SK-N-SH (cell line): Measurements from ENCODE around the gene KRTAP10-10. TPM values are rescaled to one million over a fixed set of nuclear protein-coding genes. Genes with fewer than 3 reads are reported as not detected.
"Not testable (repeated sequence)": the region's sequence is repeated elsewhere in the genome, so short reads cannot be mapped to it uniquely, and the experiment has no call there.

ENCODE experiments used
- CTCF ChIA-PET: fragments of 300-600, 350-600 bp; formaldehyde crosslinking; extraction: SDS; loops from one replicate; lab custom pipeline; 2021; lab: Yijun Ruan, JAX
- POLR2A ChIA-PET: fragments of 350-600 bp; sonication (Branson Sonifier 250); formaldehyde crosslinking; extraction: SDS; loops from one replicate; lab custom pipeline; 2020; ENCODE audit warnings: antibody characterized with exemption, inconsistent platforms; lab: Yijun Ruan, JAX
- DNase-seq: peaks from one replicate; pipeline ENCODE4 v3.0.0; 2012
- H2AFZ ChIP-seq: fragments of 200-600 bp; sonication (generic); 2 replicates; pipeline ENCODE4 v1.8.1; 2016; ENCODE audit warnings: antibody characterized with exemption, mild to moderate bottlenecking, low read depth
- H3F3A ChIP-seq: fragments of 200-600 bp; sonication (generic); replicated peaks from 2 replicates; pipeline ENCODE3; 2016; ENCODE audit warnings: antibody characterized with exemption, mild to moderate bottlenecking; ENCODE audit not compliant: insufficient read depth
- H3K27ac ChIP-seq, 2 experiments: fragments of 200-500 bp in 1 of 2; fragments of 200-600 bp in 1 of 2; sonication (Bioruptor generic) in 1 of 2; sonication (generic), shearing (Covaris generic) in 1 of 2; 2 replicates each; pipeline versions ENCODE4 v1.5.1 to v1.6.1; 2014 to 2016; ENCODE audit warnings: low read depth in 2 of 2, inconsistent platforms in 1 of 2, low read length in 1 of 2, mild to moderate bottlenecking in 1 of 2, mixed read lengths in 1 of 2
- H3K27me3 ChIP-seq: fragments of 200-600 bp; sonication (generic), shearing (Covaris generic); 2 replicates; pipeline ENCODE4 v1.6.1; 2016; ENCODE audit warnings: mixed run types; ENCODE audit not compliant: insufficient read depth
- H3K36me3 ChIP-seq, 2 experiments: fragments of 200-500 bp in 1 of 2; fragments of 200-600 bp in 1 of 2; sonication (Bioruptor generic) in 1 of 2; sonication (generic) in 1 of 2; replicated peaks in 1 of 2; 2 replicates each; pipeline versions ENCODE3 to v1.5.1; 2014 to 2016; ENCODE audit warnings: low read length in 1 of 2, mild to moderate bottlenecking in 1 of 2; ENCODE audit not compliant: insufficient read depth in 2 of 2, control insufficient read depth in 1 of 2
- H3K4me1 ChIP-seq, 2 experiments: fragments of 200-500 bp in 1 of 2; fragments of 200-600 bp in 1 of 2; sonication (Bioruptor generic) in 1 of 2; sonication (generic), shearing (Covaris generic) in 1 of 2; 2 replicates each; pipeline versions ENCODE4 v1.5.1 to v1.6.1; 2014 to 2016; ENCODE audit warnings: low read depth in 1 of 2, low read length in 1 of 2, mixed run types in 1 of 2; ENCODE audit not compliant: insufficient read depth in 2 of 2, control insufficient read depth in 1 of 2
- H3K4me2 ChIP-seq: fragments of 200-600 bp; sonication (generic), shearing (Covaris generic); 2 replicates; pipeline ENCODE4 v1.6.1; 2017; ENCODE audit warnings: mixed run types
- H3K4me3 ChIP-seq, 2 experiments: fragments of 200-500 bp in 1 of 2; fragments of 200-600 bp in 1 of 2; sonication (Bioruptor generic) in 1 of 2; sonication (generic), shearing (Covaris generic) in 1 of 2; 2 replicates each; pipeline versions ENCODE4 v1.5.1 to v1.8.1; 2014 to 2016; ENCODE audit warnings: low read depth in 2 of 2, inconsistent platforms in 1 of 2, low read length in 1 of 2, mild to moderate bottlenecking in 1 of 2, mixed read lengths in 1 of 2, moderate library complexity in 1 of 2
- H3K79me2 ChIP-seq: fragments of 200-600 bp; sonication (generic); 2 replicates; pipeline ENCODE4 v1.8.1; 2017; ENCODE audit warnings: mild to moderate bottlenecking; ENCODE audit not compliant: insufficient read depth
- H3K9ac ChIP-seq: fragments of 200-600 bp; sonication (generic); 2 replicates; pipeline ENCODE4 v1.6.1; 2017; ENCODE audit warnings: mixed run types
- H3K9me2 ChIP-seq: fragments of 200-600 bp; sonication (generic); 2 replicates; pipeline ENCODE4 v1.6.1; 2017; ENCODE audit warnings: mixed run types
- H3K9me3 ChIP-seq: fragments of 200-600 bp; sonication (generic); 2 replicates; pipeline ENCODE4 v1.6.1; 2017; ENCODE audit warnings: mixed run types, mild to moderate bottlenecking, moderate library complexity
- H4K20me1 ChIP-seq: fragments of 200-600 bp; sonication (generic); 2 replicates; pipeline ENCODE4 v1.6.1; 2017; ENCODE audit warnings: mild to moderate bottlenecking, mixed run types; ENCODE audit not compliant: insufficient read depth
- CHD2 ChIP-seq: fragments of 150-350 bp; IDR thresholded peaks from 2 replicates; pipeline ENCODE4 v1.6.1; 2018; ENCODE audit warnings: low read length; ENCODE audit not compliant: partially characterized antibody
- EP300 ChIP-seq, 2 experiments: IDR thresholded peaks; 2 replicates each; pipeline versions ENCODE4 v1.4.0 to v1.6.1; 2012; ENCODE audit warnings: borderline replicate concordance in 1 of 2, low read depth in 1 of 2, low read length in 1 of 2
- EZH2phosphoT487 ChIP-seq: fragments of 200-600 bp; sonication (generic); IDR thresholded peaks from 2 replicates; pipeline ENCODE4 v1.6.1; 2017; ENCODE audit warnings: low read depth, mixed run types, mild to moderate bottlenecking, antibody characterized with exemption, moderate library complexity, borderline replicate concordance
- FOSL2 ChIP-seq: IDR thresholded peaks from 2 replicates; pipeline ENCODE4 v1.4.0; 2012; ENCODE audit warnings: low read depth, mild to moderate bottlenecking, moderate library complexity, borderline replicate concordance
- FOXM1 ChIP-seq: IDR thresholded peaks from 2 replicates; pipeline ENCODE4 v1.4.0; 2012; ENCODE audit warnings: low read depth, mild to moderate bottlenecking
- GABPA ChIP-seq: IDR thresholded peaks from 2 replicates; pipeline ENCODE4 v1.4.0; 2012; ENCODE audit warnings: low read depth, mild to moderate bottlenecking
- MXI1 ChIP-seq: IDR thresholded peaks from 2 replicates; pipeline ENCODE4 v1.6.1; 2012; ENCODE audit warnings: mild to moderate bottlenecking, low read depth, low read length, improper control_type of control experiment
- NFIC ChIP-seq: IDR thresholded peaks from 2 replicates; pipeline ENCODE4 v1.4.0; 2012; ENCODE audit warnings: borderline replicate concordance
- RAD21 ChIP-seq: IDR thresholded peaks from 2 replicates; pipeline ENCODE4 v1.6.1; 2012; ENCODE audit warnings: mild to moderate bottlenecking, low read length
- RCOR1 ChIP-seq: fragments of 150-350 bp; IDR thresholded peaks from 2 replicates; pipeline ENCODE4 v1.6.1; 2017; ENCODE audit warnings: antibody characterized with exemption, low read length
- RXRA ChIP-seq: IDR thresholded peaks from 2 replicates; pipeline ENCODE4 v1.4.0; 2012; ENCODE audit warnings: low read depth, mild to moderate bottlenecking, borderline replicate concordance
- SMC3 ChIP-seq: IDR thresholded peaks from 2 replicates; pipeline ENCODE4 v1.6.1; 2012; ENCODE audit warnings: low read depth, low read length, improper control_type of control experiment
- TCF12 ChIP-seq: IDR thresholded peaks from 2 replicates; pipeline ENCODE4 v1.4.0; 2012
- TEAD4 ChIP-seq: IDR thresholded peaks from 2 replicates; pipeline ENCODE4 v1.4.0; 2012; ENCODE audit warnings: mild to moderate bottlenecking, borderline replicate concordance; ENCODE audit not compliant: insufficient read depth
- WGBS: methylation state at CpG from one replicate; pipeline ENCODE4 v1.1.6; 2017; ENCODE audit warnings: low lambda C conversion rate; 5-methylcytosine and 5-hydroxymethylcytosine counted together
- polyA plus RNA-seq, 3 experiments: library from polyadenylated mRNA; depleted of rRNA; stranded (reverse); fragments of >200 nt; gene quantifications; 2 replicates each; pipeline ENCODE4 v1.2.3, GENCODE V29; 2012
- TF ChIP-seq, protein P1 (sequence below): IDR thresholded peaks from 2 replicates; pipeline ENCODE4 v1.4.0; 2012; ENCODE audit warnings: low read depth
- TF ChIP-seq, protein P2 (sequence below): IDR thresholded peaks from 2 replicates; pipeline ENCODE4; 2012
- TF ChIP-seq, protein P3 (sequence below): fragments of 150-350 bp; IDR thresholded peaks from 2 replicates; pipeline ENCODE4 v1.6.1; 2017; ENCODE audit warnings: antibody characterized with exemption, low read length, low read depth, borderline replicate concordance

The KRTAP10-10 gene
- polyA plus RNA-seq, 1 of the 3 experiments (the other 2 are of a cell fraction) = not detected

DNA sequence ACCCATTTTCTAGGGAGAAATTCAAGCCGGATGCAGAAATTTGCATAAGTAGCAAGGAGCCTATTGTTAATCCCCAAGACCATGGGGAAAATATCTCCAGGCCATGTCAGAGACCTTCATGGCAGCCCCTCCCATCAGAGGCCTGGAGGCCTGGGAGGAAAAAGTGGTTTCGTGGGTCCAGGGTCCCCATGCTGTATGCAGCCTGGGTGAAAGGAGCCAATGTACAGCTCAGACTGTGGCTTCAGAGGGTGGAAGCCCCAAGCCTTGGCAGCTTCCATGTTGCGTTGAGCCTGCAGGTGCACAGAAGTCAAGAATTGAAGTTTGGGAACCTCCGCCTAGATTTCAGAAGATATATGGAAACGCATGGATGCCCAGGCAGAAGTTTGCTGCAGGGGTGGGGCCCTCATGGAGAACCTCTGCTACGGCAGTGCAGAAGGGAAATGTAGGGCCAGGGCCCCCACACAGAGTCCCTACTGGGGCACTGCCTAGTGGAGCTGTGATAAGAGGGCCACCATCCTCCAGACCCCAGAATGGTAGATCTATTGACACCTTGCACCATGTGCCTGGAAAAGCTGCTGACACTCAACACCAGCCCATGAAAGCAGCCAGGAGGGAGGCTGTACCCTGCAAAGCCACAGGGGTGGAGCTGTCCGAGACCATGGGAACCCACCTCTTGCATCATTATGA is 26.9 kb upstream of the KRTAP10-10 start:
- H3K79me2 ChIP-seq, H3K36me3 ChIP-seq, H3K9me3 ChIP-seq, H3K4me1 ChIP-seq, H4K20me1 ChIP-seq, H2AFZ ChIP-seq, H3K4me3 ChIP-seq, H3K9ac ChIP-seq, DNase-seq, H3K9me2 ChIP-seq, CTCF ChIA-PET, H3F3A ChIP-seq, H3K4me2 ChIP-seq, POLR2A ChIA-PET, H3K27ac ChIP-seq: not testable (repeated sequence)
- WGBS = 34% methylated on average over 6 of the region's 7 CpGs
- peaks cover 29% of the 10 kb centered on the region for H3K27me3 ChIP-seq

DNA sequence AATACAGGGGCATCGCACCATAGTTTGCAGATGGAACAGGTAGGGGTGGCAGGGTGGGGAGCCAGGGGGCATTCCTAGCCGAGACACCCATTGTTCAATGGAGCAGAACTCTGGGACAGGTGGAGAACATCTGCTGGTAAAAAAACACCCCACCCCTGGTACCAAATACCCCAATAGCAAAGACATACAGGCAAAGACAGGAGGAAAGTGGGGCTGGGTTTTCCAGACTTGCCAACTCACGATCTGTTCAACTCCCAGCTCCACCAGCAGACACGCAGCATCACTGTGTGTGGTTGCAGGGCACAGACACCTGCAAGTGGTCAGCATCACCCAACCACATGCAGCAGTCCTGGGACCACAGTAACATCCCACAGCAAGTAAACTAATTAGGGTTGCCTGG is 25.6 kb upstream of the KRTAP10-10 start:
- Histone ChIP-seq H3F3A (no peaks in the 10 kb centered on the region), H3K4me2 (no peak overlapping the region), H3K9ac (no peak overlapping the region), H3K27me3 (peaks cover 42% of the 10 kb centered on the region), H3K27ac (no peak overlapping the region), H3K79me2 (no peaks in the 10 kb centered on the region), H3K9me2 (no peaks in the 10 kb centered on the region), H3K4me3 (no peak overlapping the region), H3K9me3 (no peaks in the 10 kb centered on the region), H3K4me1 (no peaks in the 10 kb centered on the region), H4K20me1 (no peaks in the 10 kb centered on the region), H3K36me3 (no peaks in the 10 kb centered on the region), H2AFZ (no peak overlapping the region)
- 9% methylated on average over 4 of the region's 4 CpGs for WGBS
- TF ChIP-seq, protein P1, sequence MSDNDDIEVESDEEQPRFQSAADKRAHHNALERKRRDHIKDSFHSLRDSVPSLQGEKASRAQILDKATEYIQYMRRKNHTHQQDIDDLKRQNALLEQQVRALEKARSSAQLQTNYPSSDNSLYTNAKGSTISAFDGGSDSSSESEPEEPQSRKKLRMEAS = no peak
- TF ChIP-seq RAD21 (no peak), GABPA (no peak), EZH2phosphoT487 (no peak), NFIC (no peak), TCF12 (no peak), RCOR1 (no peak), MXI1 (no peak), RXRA (no peak)
- TF ChIP-seq, protein P2, sequence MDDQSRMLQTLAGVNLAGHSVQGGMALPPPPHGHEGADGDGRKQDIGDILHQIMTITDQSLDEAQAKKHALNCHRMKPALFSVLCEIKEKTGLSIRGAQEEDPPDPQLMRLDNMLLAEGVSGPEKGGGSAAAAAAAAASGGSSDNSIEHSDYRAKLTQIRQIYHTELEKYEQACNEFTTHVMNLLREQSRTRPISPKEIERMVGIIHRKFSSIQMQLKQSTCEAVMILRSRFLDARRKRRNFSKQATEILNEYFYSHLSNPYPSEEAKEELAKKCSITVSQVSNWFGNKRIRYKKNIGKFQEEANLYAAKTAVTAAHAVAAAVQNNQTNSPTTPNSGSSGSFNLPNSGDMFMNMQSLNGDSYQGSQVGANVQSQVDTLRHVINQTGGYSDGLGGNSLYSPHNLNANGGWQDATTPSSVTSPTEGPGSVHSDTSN = no peak
- ChIA-PET CTCF (interaction anchor here (1.0 kb wide), 1 partner anchor 9 kb away, joined by 3 read pairs; no protein-coding TSS in a partner anchor), POLR2A (no interaction called here)
- DNase-seq = no peak

DNA sequence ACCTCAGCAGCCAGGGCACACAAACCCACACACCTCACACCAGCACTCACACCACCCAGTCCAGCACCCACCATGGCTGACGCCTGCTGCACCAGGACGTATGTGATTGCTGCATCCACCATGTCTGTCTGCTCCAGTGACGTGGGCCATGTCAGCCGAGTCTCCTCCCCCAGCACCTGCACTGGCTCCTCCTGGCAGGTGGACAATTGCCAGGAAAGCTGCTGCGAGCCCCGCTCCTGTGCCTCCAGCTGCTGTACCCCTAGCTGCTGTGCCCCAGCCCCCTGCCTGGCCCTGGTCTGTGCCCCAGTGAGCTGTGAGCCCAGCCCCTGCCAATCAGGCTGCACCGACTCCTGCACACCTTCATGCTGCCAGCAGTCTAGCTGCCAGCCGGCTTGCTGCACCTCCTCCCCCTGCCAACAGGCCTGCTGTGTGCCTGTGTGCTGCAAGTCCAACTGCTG is 25.1 kb upstream of the KRTAP10-10 start, which contains the start of gene KRTAP10-8:
Gene KRTAP10-8 (plus strand): TSS at position 51 of the 458 bp plus-strand sequence. CDS start 22 bp downstream, at position 73.
- no peak within 1 kb of the TSS for H3K4me3 ChIP-seq
- no peaks in the 10 kb centered on the region for H3K9me2 ChIP-seq
- H3K4me1 ChIP-seq = no peaks in the 10 kb centered on the region
- no peak within 1 kb of the TSS for H3K9ac ChIP-seq
- no peak within 1 kb of the TSS for H3K4me2 ChIP-seq
- no peaks in the 10 kb centered on the region for H4K20me1 ChIP-seq
- WGBS = 17% methylated on average over 1 of the region's 8 CpGs
- H3F3A ChIP-seq = no peaks in the 10 kb centered on the region
- H2AFZ ChIP-seq = no peak within 1 kb of the TSS
- POLR2A ChIA-PET = no interaction called here
- DNase-seq = no peak
- CTCF ChIA-PET = interaction anchor here (1.0 kb wide), 1 partner anchor 8 kb away, joined by 3 read pairs; no protein-coding TSS in a partner anchor
- H3K9me3 ChIP-seq = no peaks in the 10 kb centered on the region
- no peak within 1 kb of the TSS for H3K27ac ChIP-seq
- no peaks in the 10 kb centered on the region for H3K36me3 ChIP-seq
- peaks cover 47% of the 10 kb centered on the region for H3K27me3 ChIP-seq
- no peaks in the 10 kb centered on the region for H3K79me2 ChIP-seq
- TF ChIP-seq NFIC = no peak
- TF ChIP-seq EZH2phosphoT487 = no peak
- TF ChIP-seq FOSL2 = no peak
- TF ChIP-seq, protein P2 = no peak
- no peak for TF ChIP-seq SMC3
- TF ChIP-seq FOXM1 = no peak
- TF ChIP-seq MXI1 = no peak
- TF ChIP-seq, protein P3, sequence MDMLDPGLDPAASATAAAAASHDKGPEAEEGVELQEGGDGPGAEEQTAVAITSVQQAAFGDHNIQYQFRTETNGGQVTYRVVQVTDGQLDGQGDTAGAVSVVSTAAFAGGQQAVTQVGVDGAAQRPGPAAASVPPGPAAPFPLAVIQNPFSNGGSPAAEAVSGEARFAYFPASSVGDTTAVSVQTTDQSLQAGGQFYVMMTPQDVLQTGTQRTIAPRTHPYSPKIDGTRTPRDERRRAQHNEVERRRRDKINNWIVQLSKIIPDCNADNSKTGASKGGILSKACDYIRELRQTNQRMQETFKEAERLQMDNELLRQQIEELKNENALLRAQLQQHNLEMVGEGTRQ = no peak
- TF ChIP-seq, protein P1 = no peak
- TF ChIP-seq EP300 (IDR thresholded peaks at IDR 0.05; ENCODE audit: borderline replicate concordance in 1 of 2, low read depth in 1 of 2, low read length in 1 of 2) = no peak
- no peak for TF ChIP-seq CHD2
- no peak for TF ChIP-seq TEAD4
- TF ChIP-seq GABPA = no peak
